ENCODE results near the gene FAM3D. TPM values are rescaled to one million over a fixed set of nuclear protein-coding genes. Genes with fewer than 3 reads are reported as not detected.

FAM3D gene
- total RNA-seq, 1 donor from 2014 or later, result not detected

- H3K36me3 Mint-ChIP-seq (ENCODE audit: low read depth, unreplicated experiment), result no peaks in the 10 kb centered on the region
- H3K4me1 Mint-ChIP-seq (ENCODE audit: unreplicated experiment), result no peaks in the 10 kb centered on the region
- H3K9me3 Mint-ChIP-seq (ENCODE audit: unreplicated experiment), result no peaks in the 10 kb centered on the region
- DNase-seq (ENCODE audit: low spot score), result no peak
- no peaks in the 10 kb centered on the region for H3K27me3 Mint-ChIP-seq (ENCODE audit: unreplicated experiment)
- TF ChIP-seq CTCF (IDR thresholded peaks at IDR 0.05; ENCODE audit: unreplicated experiment), result no peak
- H3K4me3 Mint-ChIP-seq (ENCODE audit: unreplicated experiment), result no peak overlapping the region
- no peak overlapping the region for H3K27ac Mint-ChIP-seq (ENCODE audit: unreplicated experiment)
These were observed 42.0 kb downstream of the FAM3D start for GRCh38 chr3:58624550-58624949.

- TF ChIP-seq CTCF (IDR thresholded peaks at IDR 0.05; ENCODE audit: unreplicated experiment), result no peak
- Mint-ChIP-seq H3K4me3 (ENCODE audit: unreplicated experiment) (no peak overlapping the region), H3K36me3 (ENCODE audit: low read depth, unreplicated experiment) (no peaks in the 10 kb centered on the region), H3K27ac (ENCODE audit: unreplicated experiment) (no peak overlapping the region), H3K9me3 (ENCODE audit: unreplicated experiment) (no peaks in the 10 kb centered on the region), H3K27me3 (ENCODE audit: unreplicated experiment) (no peaks in the 10 kb centered on the region), H3K4me1 (ENCODE audit: unreplicated experiment) (no peaks in the 10 kb centered on the region)
- DNase-seq (ENCODE audit: low spot score), result no peak
These were observed 42.6 kb downstream of the FAM3D start for GRCh38 chr3:58623961-58624360.

- TF ChIP-seq CTCF (IDR thresholded peaks at IDR 0.05; ENCODE audit: unreplicated experiment), result no peak
- no peaks in the 10 kb centered on the region for H3K36me3 Mint-ChIP-seq (ENCODE audit: low read depth, unreplicated experiment)
- no peak overlapping the region for H3K4me3 Mint-ChIP-seq (ENCODE audit: unreplicated experiment)
- H3K27me3 Mint-ChIP-seq (ENCODE audit: unreplicated experiment), result no peaks in the 10 kb centered on the region
- H3K27ac Mint-ChIP-seq (ENCODE audit: unreplicated experiment), result no peak overlapping the region
- H3K9me3 Mint-ChIP-seq (ENCODE audit: unreplicated experiment), result no peaks in the 10 kb centered on the region
- no peak for DNase-seq (ENCODE audit: low spot score)
- H3K4me1 Mint-ChIP-seq (ENCODE audit: unreplicated experiment), result no peaks in the 10 kb centered on the region
These were observed 43.1 kb downstream of the FAM3D start for GRCh38 chr3:58623478-58623877.

GRCh38 chr3:58622892-58623291 is 43.7 kb downstream of the FAM3D start:
- Mint-ChIP-seq H3K4me1 (ENCODE audit: unreplicated experiment) (no peaks in the 10 kb centered on the region), H3K9me3 (ENCODE audit: unreplicated experiment) (no peaks in the 10 kb centered on the region), H3K36me3 (ENCODE audit: low read depth, unreplicated experiment) (no peaks in the 10 kb centered on the region), H3K4me3 (ENCODE audit: unreplicated experiment) (no peak overlapping the region), H3K27ac (ENCODE audit: unreplicated experiment) (no peak overlapping the region), H3K27me3 (ENCODE audit: unreplicated experiment) (no peaks in the 10 kb centered on the region)
- no peak for TF ChIP-seq CTCF (IDR thresholded peaks at IDR 0.05; ENCODE audit: unreplicated experiment)
- no peak for DNase-seq (ENCODE audit: low spot score)

GRCh38 chr3:58622436-58622835 is 44.1 kb downstream of the FAM3D start:
- H3K27ac Mint-ChIP-seq (ENCODE audit: unreplicated experiment), result no peak overlapping the region
- H3K4me3 Mint-ChIP-seq (ENCODE audit: unreplicated experiment), result no peak overlapping the region

More at GRCh38 chr3:58622436-58622835, 44.1 kb downstream of the FAM3D start:
- no peak for TF ChIP-seq CTCF (IDR thresholded peaks at IDR 0.05; ENCODE audit: unreplicated experiment)
- Mint-ChIP-seq H3K27me3 (ENCODE audit: unreplicated experiment) (no peaks in the 10 kb centered on the region), H3K4me1 (ENCODE audit: unreplicated experiment) (no peaks in the 10 kb centered on the region), H3K36me3 (ENCODE audit: low read depth, unreplicated experiment) (no peaks in the 10 kb centered on the region), H3K9me3 (ENCODE audit: unreplicated experiment) (no peaks in the 10 kb centered on the region)
- DNase-seq (ENCODE audit: low spot score), result no peak
